ENCODE data around the gene LAMA4.

The LAMA4 gene

GRCh38 chr6:112269979-112270566 is 15.7 kb upstream of the LAMA4 start:
- TF ChIP-seq CTCF (IDR thresholded peaks at IDR 0.05), result no peak

- TF ChIP-seq CTCF (IDR thresholded peaks at IDR 0.05), result no peak
These were observed 14.7 kb upstream of the LAMA4 start for GRCh38 chr6:112269114-112269513.

GRCh38 chr6:112268654-112269053 is 14.3 kb upstream of the LAMA4 start:
- no peak for TF ChIP-seq CTCF (IDR thresholded peaks at IDR 0.05)

GRCh38 chr6:112268019-112268418 is 13.7 kb upstream of the LAMA4 start:
- no peak for TF ChIP-seq CTCF (IDR thresholded peaks at IDR 0.05)

GRCh38 chr6:112266331-112266730 is 12.0 kb upstream of the LAMA4 start:
- TF ChIP-seq CTCF (IDR thresholded peaks at IDR 0.05), result no peak

- TF ChIP-seq CTCF (IDR thresholded peaks at IDR 0.05), result no peak
These were observed 4.9 kb upstream of the LAMA4 start for GRCh38 chr6:112259337-112259675.

GRCh38 chr6:112258642-112259336 is 4.4 kb upstream of the LAMA4 start:
- TF ChIP-seq CTCF (IDR thresholded peaks at IDR 0.05), result no peak

All from LNCAP (cell line).